Aorta (tissue), 5 donors: ENCODE data around the gene TSPAN17. TPM values are rescaled to one million over a fixed set of nuclear protein-coding genes. Genes with fewer than 3 reads are reported as not detected.
A peak's percentile ranks its signal among the peaks of the same experiment; 100 is the strongest.

ENCODE experiments used
- ATAC-seq: fragments of 200-7000 bp; cut with Tn5 transposase; one replicate; pipeline ENCODE4 v1.9.1; 2022; ENCODE audit warnings: moderate library complexity; ENCODE audit not compliant: low FRiP score
- DNase-seq, 2 donors: peaks; one replicate each; pipeline ENCODE4 v3.0.0-alpha.2; 2020
- H3K27ac ChIP-seq, 2 donors: one replicate each; pipeline ENCODE4 v1.5.1; 2013; ENCODE audit warnings: low read length in 2 of 2, mild to moderate bottlenecking in 2 of 2, moderate library complexity in 2 of 2, control low read depth in 1 of 2, inconsistent platforms in 1 of 2, low read depth in 1 of 2
- H3K27me3 ChIP-seq, 2 donors: one replicate each; pipeline ENCODE4 v1.6.1; 2013; ENCODE audit warnings: control low read depth in 1 of 2, low read length in 1 of 2, mild to moderate bottlenecking in 1 of 2, moderate library complexity in 1 of 2; ENCODE audit not compliant: insufficient read depth in 2 of 2, control insufficient read depth in 1 of 2
- H3K36me3 ChIP-seq, 2 donors: one replicate each; pipeline ENCODE4 v1.6.1; 2013; ENCODE audit warnings: control low read depth in 1 of 2, low read length in 1 of 2, mild to moderate bottlenecking in 1 of 2; ENCODE audit not compliant: insufficient read depth in 2 of 2, control insufficient read depth in 1 of 2
- H3K4me1 ChIP-seq, 2 donors: one replicate each; pipeline ENCODE4 v1.6.1; 2013; ENCODE audit warnings: low read length in 2 of 2, control low read depth in 1 of 2, mild to moderate bottlenecking in 1 of 2, moderate library complexity in 1 of 2; ENCODE audit not compliant: insufficient read depth in 2 of 2, control insufficient read depth in 1 of 2
- H3K4me3 ChIP-seq, 2 donors: one replicate each; pipeline ENCODE4 v1.5.1; 2013; ENCODE audit warnings: low read length in 2 of 2, control low read depth in 1 of 2, mild to moderate bottlenecking in 1 of 2
- H3K9me3 ChIP-seq: one replicate; pipeline ENCODE4 v1.6.1; 2013; ENCODE audit warnings: mild to moderate bottlenecking, low read length; ENCODE audit not compliant: control insufficient read depth
- WGBS, 2 donors: extraction: QIAGEN DNeasy Blood & Tissue Kit; methylation state at CpG; one replicate each; pipeline ENCODE4 v1.1.7; 2013; 5-methylcytosine and 5-hydroxymethylcytosine counted together
- intact Hi-C, 2 donors: fragments of 100-400 bp; cut with DNase I; formaldehyde crosslinking; loops; one replicate each; pipeline versions ENCODE4 v1.14.2 to v1.15.0; 2022
- polyA plus RNA-seq, 2 donors: library from polyadenylated mRNA; stranded (reverse); fragments of 200-250 nt; gene quantifications; one replicate each; pipeline ENCODE4 v1.2.3, GENCODE V29; 2013
- total RNA-seq, 2 donors: library from RNA; stranded (reverse); fragmentation: NEBNext Ultra II Directional; extraction: Animal tissue kit (Norgen Biotek cat#: 25700); gene quantifications; one replicate each; pipeline ENCODE4 v1.2.1, GENCODE V29; 2021
- donor health status: healthy with polysubstance abuse.
- donor health status: Bipolar disorder and iron deficiency.
- donor health status: DM: no; HTN: no; CAD: no.
- donor health status: DM: no; HTN: no; CAD: no.
- donor health status: DM: yes; HTN: yes; CAD: no.

The TSPAN17 gene
- total and polyA plus RNA-seq, 4 donors, result 13.9 to 22.9 (median 19.5) TPM

GRCh38 chr5:176608937-176609723, 38.2 kb upstream of the TSPAN17 start:
- H3K27me3 ChIP-seq, result no peaks in the 10 kb centered on the region
- ATAC-seq, result no peak
- no peaks in the 10 kb centered on the region for H3K36me3 ChIP-seq
- DNase-seq, result no peak
- H3K27ac ChIP-seq, result no peak overlapping the region
- H3K4me1 ChIP-seq, result no peaks in the 10 kb centered on the region
- 25 to 28% methylated on average over 46 of the region's 46 CpGs for WGBS, 2 donors
- H3K4me3 ChIP-seq, result no peak overlapping the region
- intact Hi-C loops, result no loop called here
- H3K9me3 ChIP-seq, result no peaks in the 10 kb centered on the region

DNA sequence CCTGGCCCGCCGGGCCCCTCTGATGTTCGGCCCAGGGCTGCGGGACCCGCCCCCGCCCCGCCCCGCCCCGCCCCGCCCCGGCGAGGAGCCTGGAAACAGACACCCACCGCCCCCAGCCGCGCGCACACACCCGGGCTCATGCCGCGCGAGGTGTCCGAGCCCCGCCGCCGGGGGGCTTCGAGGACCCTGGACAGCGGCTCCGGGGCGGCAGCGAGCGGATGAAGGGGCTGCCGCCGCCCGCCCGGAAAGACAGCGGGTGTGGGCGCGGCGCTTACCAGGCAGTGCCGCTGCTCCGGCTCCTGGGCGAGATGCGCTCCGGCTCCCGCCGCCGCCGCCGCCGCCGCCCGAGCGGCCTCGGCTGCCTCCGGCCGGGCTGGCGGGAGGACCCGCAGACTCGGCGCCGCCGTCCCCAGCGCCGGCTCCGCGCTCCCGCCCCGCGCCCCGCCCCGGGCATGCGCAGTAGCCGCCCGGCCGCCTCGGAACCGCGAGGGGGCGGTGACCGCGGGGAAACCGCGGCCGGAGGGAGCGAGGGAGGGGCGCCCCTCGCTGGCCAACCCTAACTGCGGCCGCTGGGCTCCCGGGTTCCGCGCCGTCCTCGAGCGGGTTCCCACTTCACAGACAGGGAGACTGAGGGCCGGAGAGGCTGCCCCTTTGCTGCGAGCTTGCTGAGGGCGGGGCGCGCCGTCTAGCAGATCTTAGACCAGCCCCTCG, 37.4 kb upstream of the TSPAN17 start, which contains the start of gene GPRIN1:
TSS of gene GPRIN1 (minus strand) at position 433 of the 711 bp plus-strand sequence. CDS start 10,322 bp downstream, outside the sequence.
- Histone ChIP-seq H3K27me3 (no peaks in the 10 kb centered on the region), H3K36me3 (no peaks in the 10 kb centered on the region), H3K4me1 (no peaks in the 10 kb centered on the region), H3K4me3 (peak within 1 kb of the TSS; percentile 53 to 55), H3K9me3 (no peaks in the 10 kb centered on the region), H3K27ac (no peak within 1 kb of the TSS)
- intact Hi-C loops, result no loop called here
- DNase-seq, result peak in 1 of 2 donors; percentile 85
- peak; percentile 64 for ATAC-seq
- 0 to 1% methylated on average over 50 to 101 of the region's 101 CpGs for WGBS, 2 donors

DNA sequence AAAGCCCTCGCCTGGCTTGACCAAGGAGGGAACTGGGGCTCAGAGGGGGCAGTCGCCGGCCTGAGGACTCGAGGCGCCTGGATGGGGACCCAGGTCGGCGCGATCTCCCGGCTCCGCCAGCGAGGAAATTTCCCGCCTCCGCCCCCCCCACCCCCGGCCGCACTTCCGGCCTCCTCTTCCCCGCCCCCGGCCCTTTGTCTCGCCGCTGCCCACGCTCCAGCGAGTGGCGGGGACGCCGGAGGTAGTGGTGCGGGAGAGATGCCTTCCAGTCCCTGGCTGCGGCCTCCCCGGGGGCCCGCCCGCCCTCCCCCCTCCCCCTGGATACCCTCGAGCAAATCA, 36.9 kb upstream of the TSPAN17 start:
- no peaks in the 10 kb centered on the region for H3K36me3 ChIP-seq
- no peaks in the 10 kb centered on the region for H3K9me3 ChIP-seq
- DNase-seq (no peak), ATAC-seq (no peak)
- no peaks in the 10 kb centered on the region for H3K27me3 ChIP-seq
- no peaks in the 10 kb centered on the region for H3K4me1 ChIP-seq
- no peak overlapping the region for H3K27ac ChIP-seq
- peak overlapping the region in 1 of 2 donors; percentile 55 for H3K4me3 ChIP-seq
- WGBS, 2 donors, result 3% methylated on average over 23 to 31 of the region's 31 CpGs
- intact Hi-C loops, result no loop called here

DNA sequence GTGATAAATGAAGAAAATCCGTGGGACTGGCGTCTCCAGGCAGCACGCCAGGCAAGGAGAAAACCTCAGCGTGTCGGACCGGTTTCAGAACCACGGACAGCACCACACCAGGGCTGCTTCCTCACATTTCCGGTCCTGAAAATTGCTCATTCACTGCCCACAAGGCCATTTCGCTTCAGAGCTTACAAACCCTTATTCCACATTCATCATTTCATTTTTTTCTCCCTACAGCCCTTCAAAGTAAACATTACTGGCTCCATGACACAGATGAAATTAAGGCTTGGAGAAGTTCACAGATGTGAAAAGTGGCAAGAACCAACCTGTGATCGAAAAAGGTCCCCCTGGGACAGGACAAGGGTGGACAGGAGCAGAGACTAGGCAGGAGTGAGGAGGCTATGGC, 35.8 kb upstream of the TSPAN17 start:
- 10% methylated on average over 10 of the region's 10 CpGs for whole genome bisulfite sequencing, 2 donors
- no peak for ATAC-seq
- no peak overlapping the region for H3K4me3 ChIP-seq
- no peak overlapping the region for H3K27ac ChIP-seq
- H3K27me3 ChIP-seq, result no peaks in the 10 kb centered on the region
- intact Hi-C loops, result no loop called here
- peak; percentile 84 to 92 for DNase-seq
- H3K4me1 ChIP-seq, result no peaks in the 10 kb centered on the region
- no peaks in the 10 kb centered on the region for H3K36me3 ChIP-seq
- H3K9me3 ChIP-seq, result no peaks in the 10 kb centered on the region

DNA sequence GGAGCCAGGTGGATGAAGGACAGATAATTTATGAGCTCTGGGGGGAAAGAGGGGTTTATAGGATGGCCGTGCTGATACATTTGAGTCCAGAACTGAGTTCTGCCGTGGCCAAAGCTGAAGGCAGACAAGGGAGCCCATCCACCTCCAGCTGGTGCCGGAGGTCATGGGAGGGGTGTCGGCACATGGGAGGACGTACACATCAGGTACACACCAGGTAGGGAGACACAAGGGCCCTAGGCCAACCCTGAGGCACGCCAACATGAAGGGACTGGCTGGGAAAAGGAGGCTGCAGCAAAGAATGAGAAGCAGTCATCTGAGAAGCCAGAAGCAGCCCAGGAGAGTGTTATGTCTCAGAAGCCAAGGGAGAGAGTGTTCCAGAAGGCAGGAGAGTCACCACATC, 35.3 kb upstream of the TSPAN17 start:
- DNase-seq (no peak), ATAC-seq (no peak)
- WGBS, 2 donors, result 82 to 87% methylated on average over 6 of the region's 6 CpGs
- Histone ChIP-seq H3K4me1 (no peaks in the 10 kb centered on the region), H3K9me3 (no peaks in the 10 kb centered on the region), H3K4me3 (no peak overlapping the region), H3K27me3 (no peaks in the 10 kb centered on the region), H3K27ac (no peak overlapping the region), H3K36me3 (no peaks in the 10 kb centered on the region)
- intact Hi-C loops, result no loop called here

DNA sequence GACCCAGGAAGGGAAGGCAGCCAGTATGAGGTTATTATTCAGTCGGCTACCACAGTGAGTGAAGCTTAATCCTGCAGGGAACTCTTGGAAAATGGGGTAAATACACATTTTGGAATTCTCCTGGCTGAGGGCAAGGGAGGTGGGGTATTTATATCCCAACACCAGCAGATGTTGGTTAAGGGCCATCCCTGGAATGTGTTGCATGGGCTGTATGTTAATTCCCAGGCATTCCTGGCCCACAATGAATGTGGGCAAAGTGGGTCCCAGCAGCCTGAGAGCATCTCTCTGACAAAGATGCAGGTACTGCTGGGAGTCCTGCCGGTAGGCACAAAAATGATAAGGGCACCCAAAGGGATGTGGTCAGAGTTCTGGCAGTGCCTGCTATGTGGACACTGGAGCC, 34.4 kb upstream of the TSPAN17 start:
- H3K27ac ChIP-seq, result no peak overlapping the region
- H3K9me3 ChIP-seq, result no peaks in the 10 kb centered on the region
- intact Hi-C loops, result no loop called here
- no peak overlapping the region for H3K4me3 ChIP-seq
- 51 to 72% methylated on average over 2 of the region's 2 CpGs for WGBS, 2 donors
- H3K4me1 ChIP-seq, result no peaks in the 10 kb centered on the region
- H3K27me3 ChIP-seq, result no peaks in the 10 kb centered on the region
- no peaks in the 10 kb centered on the region for H3K36me3 ChIP-seq
- DNase-seq (no peak), ATAC-seq (no peak)

DNA sequence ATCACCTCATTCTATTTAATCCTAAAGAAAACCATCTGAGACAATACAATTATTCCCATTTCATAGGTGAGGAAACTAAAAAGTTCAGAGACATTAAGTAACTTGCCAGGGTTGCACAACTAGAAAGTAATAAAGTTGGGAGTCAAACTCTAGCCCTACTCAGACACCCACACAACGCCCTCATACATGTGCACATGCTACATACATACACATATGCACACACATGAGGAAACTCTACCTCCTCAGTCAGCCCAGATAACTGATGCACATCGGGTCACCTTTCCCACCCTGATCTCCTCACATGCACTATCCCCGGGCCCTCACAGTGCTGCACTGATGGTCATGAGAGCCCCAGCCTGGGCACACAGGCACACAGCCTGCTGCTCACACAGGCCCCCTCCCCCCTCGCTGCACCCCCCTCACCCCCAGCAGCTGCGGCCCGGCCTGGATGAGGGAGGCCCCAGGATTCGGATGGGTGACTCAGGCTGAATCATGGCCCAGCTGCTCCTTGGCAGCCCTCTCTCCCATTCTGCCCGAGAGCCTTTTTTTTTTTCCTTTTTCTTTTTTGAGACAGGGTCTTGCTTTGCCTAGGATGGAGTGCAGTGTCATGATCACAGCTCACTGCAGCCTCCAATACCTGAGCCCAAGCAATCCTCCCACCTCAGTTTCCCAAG, 32.3 kb upstream of the TSPAN17 start:
- Histone ChIP-seq H3K4me1 (no peaks in the 10 kb centered on the region), H3K9me3 (no peaks in the 10 kb centered on the region), H3K4me3 (no peak overlapping the region), H3K36me3 (no peaks in the 10 kb centered on the region), H3K27me3 (no peaks in the 10 kb centered on the region), H3K27ac (no peak overlapping the region)
- DNase-seq (no peak), ATAC-seq (no peak)
- 43 to 46% methylated on average over 8 of the region's 8 CpGs for WGBS, 2 donors
- intact Hi-C loops, result no loop called here

GRCh38 chr5:176616511-176616910, 30.8 kb upstream of the TSPAN17 start:
- no peak for DNase-seq
- H3K9me3 ChIP-seq, result no peaks in the 10 kb centered on the region
- no peaks in the 10 kb centered on the region for H3K4me1 ChIP-seq
- intact Hi-C loops, result no loop called here
- H3K27me3 ChIP-seq, result no peaks in the 10 kb centered on the region
- no peak overlapping the region for H3K4me3 ChIP-seq
- ATAC-seq, result no peak
- no peaks in the 10 kb centered on the region for H3K36me3 ChIP-seq
- H3K27ac ChIP-seq, result no peak overlapping the region
- 38 to 42% methylated on average over 7 of the region's 7 CpGs for WGBS, 2 donors
